Measurements from ENCODE around the gene RAI1. TPM values are rescaled to one million over a fixed set of nuclear protein-coding genes. Genes with fewer than 3 reads are reported as not detected.

Gene RAI1
- total and polyA plus RNA-seq, 2 donors: 4.3 to 10.9 TPM

DNA sequence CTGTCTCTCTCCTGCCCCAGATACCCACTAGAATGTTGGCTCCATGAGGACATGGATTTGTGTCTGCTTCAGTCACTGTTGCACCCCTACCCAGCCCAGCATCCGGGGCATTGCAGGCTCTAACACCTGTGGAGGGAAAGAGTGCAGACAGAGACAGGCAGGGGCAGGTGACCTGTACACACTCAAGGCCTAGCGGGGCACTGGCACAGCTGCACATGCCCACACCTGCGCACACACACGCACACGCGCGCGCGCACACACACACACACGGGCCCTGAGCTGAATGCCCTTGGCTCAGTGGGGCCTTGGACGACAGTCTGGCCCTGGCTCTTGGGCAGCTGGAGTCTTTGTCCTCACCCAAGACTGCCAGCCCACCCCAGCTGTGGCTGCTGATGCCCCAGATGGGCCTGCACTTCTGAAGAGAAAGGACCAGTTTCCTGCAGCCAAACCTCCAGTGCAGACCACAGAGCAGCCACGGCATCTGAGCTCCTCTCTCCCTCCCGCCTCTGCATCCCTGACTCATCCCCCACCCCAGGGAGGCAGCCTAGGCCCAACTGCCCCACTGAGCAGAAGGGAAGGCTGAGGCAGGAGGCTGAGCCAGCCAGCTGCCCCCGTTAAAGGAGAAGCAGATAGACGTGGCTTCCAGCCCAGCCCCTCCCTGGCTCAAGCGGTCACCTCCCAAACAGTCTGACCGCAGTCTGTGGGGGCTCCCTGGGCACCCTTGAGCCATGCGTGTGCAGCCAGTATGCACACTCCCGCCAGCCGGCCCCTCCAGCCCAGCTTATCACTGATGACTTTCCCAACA lies 12.3 kb upstream of the RAI1 start:
- H3K36me3 ChIP-seq (ENCODE audit: control insufficient read depth in 2 of 2, insufficient read depth in 2 of 2, low read length in 1 of 2): no peaks in the 10 kb centered on the region
- no peaks in the 10 kb centered on the region for H3K27me3 ChIP-seq (ENCODE audit: control insufficient read depth in 2 of 2, insufficient read depth in 1 of 2, low read length in 1 of 2)
- H3K9me3 ChIP-seq (ENCODE audit: control insufficient read depth in 2 of 2, insufficient read depth in 1 of 2, low read length in 1 of 2): no peaks in the 10 kb centered on the region
- H3K4me1 ChIP-seq (ENCODE audit: control insufficient read depth in 2 of 2, insufficient read depth in 2 of 2, low read length in 2 of 2): peaks cover 10 to 75% of the 10 kb centered on the region in 2 donors
- DNase-seq (ENCODE audit: low read depth in 6 of 9, low spot score in 9 of 9): peak in 1 of 9 donors; percentile 55
- H3K27ac ChIP-seq (ENCODE audit: low read depth in 1 of 2, low read length in 1 of 2): no peak overlapping the region
- whole genome bisulfite sequencing: 72% methylated on average over 20 of the region's 20 CpGs
- H3K4me3 ChIP-seq (ENCODE audit: low read length in 2 of 2): no peak overlapping the region

DNA sequence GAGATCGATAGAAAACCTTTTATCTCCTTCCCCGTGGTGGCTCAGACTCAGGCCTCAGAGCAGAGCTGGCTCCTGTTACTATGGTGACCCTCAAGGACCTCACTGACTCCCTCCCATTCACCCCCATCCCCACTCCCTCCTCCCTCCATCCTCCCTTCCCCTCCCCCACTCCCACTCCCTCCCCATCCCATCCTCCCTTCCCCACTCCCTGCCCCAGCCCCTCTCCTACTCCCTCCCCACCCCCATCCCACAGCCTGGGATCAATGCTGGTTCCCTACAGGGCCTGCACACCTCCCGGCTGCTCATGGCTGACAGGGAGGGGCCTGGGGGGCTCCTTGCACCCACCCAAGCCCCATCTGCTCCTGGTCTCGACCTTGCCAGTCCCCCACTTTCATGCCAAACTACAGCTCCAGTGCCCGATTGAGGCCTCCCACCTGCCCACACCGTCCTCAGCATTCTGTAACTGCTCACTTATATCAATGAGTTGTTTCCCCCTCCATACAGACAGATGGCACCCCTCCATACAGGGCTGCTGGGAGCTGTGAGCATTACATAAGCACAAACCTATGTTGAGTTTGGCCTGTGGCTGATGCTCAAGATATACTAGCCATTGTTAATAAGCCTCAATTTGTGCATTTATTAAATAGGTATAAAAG lies 11.6 kb upstream of the RAI1 start:
- DNase-seq (ENCODE audit: low read depth in 6 of 9, low spot score in 9 of 9): no peak
- H3K9me3 ChIP-seq (ENCODE audit: control insufficient read depth in 2 of 2, insufficient read depth in 1 of 2, low read length in 1 of 2): no peaks in the 10 kb centered on the region
- WGBS: 64% methylated on average over 6 of the region's 6 CpGs

DNA sequence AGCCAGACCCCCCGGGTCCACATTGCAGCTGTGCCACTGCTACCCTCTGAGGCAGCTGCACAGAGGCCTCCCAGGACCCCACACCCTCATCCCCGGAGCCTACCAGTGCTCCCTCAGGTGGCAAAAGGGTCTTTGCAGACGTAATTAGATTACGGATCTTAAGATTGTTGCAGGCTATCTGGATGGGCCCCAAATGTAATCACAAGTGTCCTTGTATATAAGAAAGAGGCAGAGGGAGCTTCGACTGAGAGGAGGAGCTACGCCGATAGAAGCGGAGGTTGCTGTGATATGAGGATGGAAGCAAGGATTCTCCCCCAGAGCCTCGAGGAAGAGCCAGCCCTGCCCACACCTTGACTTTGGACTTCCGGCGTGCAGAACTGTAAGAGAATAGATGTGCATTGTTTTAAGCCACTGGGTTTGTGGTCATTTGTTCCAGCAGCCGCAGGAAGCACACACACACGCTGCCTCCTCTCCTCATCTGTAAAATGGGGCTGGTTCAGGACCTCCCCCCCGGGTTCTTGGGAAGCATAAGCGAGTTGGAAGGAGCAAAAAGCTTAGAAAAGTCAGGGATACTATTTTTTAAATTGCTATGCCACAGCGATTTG lies 10.5 kb upstream of the RAI1 start:
- 95% methylated on average over 16 of the region's 16 CpGs for WGBS
- H3K4me3 ChIP-seq (ENCODE audit: low read length in 2 of 2): no peak overlapping the region

More for the DNA sequence above, 11.6 kb upstream of the RAI1 start:
- no peaks in the 10 kb centered on the region for H3K36me3 ChIP-seq (ENCODE audit: control insufficient read depth in 2 of 2, insufficient read depth in 2 of 2, low read length in 1 of 2)
- peaks cover 10 to 70% of the 10 kb centered on the region in 2 donors for H3K4me1 ChIP-seq (ENCODE audit: control insufficient read depth in 2 of 2, insufficient read depth in 2 of 2, low read length in 2 of 2)
- no peaks in the 10 kb centered on the region for H3K27me3 ChIP-seq (ENCODE audit: control insufficient read depth in 2 of 2, insufficient read depth in 1 of 2, low read length in 1 of 2)
- H3K27ac ChIP-seq (ENCODE audit: low read depth in 1 of 2, low read length in 1 of 2): no peak overlapping the region
- no peak overlapping the region for H3K4me3 ChIP-seq (ENCODE audit: low read length in 2 of 2)

DNA sequence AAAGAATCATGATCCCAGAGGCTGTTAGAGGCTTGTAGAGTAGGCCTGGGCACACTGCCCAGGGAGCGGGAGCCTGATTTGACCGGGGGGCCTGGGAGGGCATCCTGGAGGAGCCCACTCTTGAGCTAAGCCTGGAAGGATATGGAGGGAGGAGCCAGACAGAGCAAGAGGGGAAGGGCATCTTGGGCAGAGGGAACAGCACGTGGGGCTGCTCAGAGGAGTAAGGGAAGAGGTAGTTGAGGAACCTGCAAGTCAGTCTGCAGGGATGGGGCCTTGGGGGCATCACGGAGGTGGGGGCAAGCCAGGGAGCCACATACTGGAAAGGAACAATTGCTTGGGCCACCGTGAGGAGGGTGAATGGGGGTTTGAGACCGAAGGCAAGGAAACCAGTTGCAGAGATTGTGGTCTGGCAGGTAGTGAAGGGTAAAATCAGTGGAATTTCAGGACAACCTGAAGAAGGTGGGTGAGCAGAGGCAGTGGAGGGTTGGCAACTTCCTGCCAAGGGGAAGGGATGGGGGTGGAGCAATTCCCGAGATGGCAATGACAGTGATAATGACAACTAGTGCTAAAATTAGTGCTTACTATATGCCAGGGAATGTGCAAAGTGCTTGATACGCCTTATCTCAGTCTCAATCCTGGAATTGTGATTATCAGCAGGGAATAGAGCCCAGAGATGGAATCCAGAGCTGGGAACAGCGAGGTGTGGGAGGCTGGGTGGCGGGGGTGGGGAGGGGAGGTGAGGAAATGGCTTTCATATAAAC lies 9.7 kb upstream of the RAI1 start:
- H3K27ac ChIP-seq (ENCODE audit: low read depth in 1 of 2, low read length in 1 of 2): no peak overlapping the region
- H3K4me3 ChIP-seq (ENCODE audit: low read length in 2 of 2): no peak overlapping the region
- no peaks in the 10 kb centered on the region for H3K9me3 ChIP-seq (ENCODE audit: control insufficient read depth in 2 of 2, insufficient read depth in 1 of 2, low read length in 1 of 2)
- no peak for DNase-seq (ENCODE audit: low read depth in 6 of 9, low spot score in 9 of 9)
- no peaks in the 10 kb centered on the region for H3K27me3 ChIP-seq (ENCODE audit: control insufficient read depth in 2 of 2, insufficient read depth in 1 of 2, low read length in 1 of 2)
- H3K36me3 ChIP-seq (ENCODE audit: control insufficient read depth in 2 of 2, insufficient read depth in 2 of 2, low read length in 1 of 2): no peaks in the 10 kb centered on the region
- WGBS: 95% methylated on average over 10 of the region's 10 CpGs
- H3K4me1 ChIP-seq (ENCODE audit: control insufficient read depth in 2 of 2, insufficient read depth in 2 of 2, low read length in 2 of 2): peaks cover 16 to 71% of the 10 kb centered on the region in 2 donors

More for the DNA sequence above, 10.5 kb upstream of the RAI1 start:
- Histone ChIP-seq H3K27me3 (ENCODE audit: control insufficient read depth in 2 of 2, insufficient read depth in 1 of 2, low read length in 1 of 2) (no peaks in the 10 kb centered on the region), H3K36me3 (ENCODE audit: control insufficient read depth in 2 of 2, insufficient read depth in 2 of 2, low read length in 1 of 2) (no peaks in the 10 kb centered on the region), H3K4me1 (ENCODE audit: control insufficient read depth in 2 of 2, insufficient read depth in 2 of 2, low read length in 2 of 2) (peaks cover 10 to 71% of the 10 kb centered on the region in 2 donors), H3K9me3 (ENCODE audit: control insufficient read depth in 2 of 2, insufficient read depth in 1 of 2, low read length in 1 of 2) (no peaks in the 10 kb centered on the region), H3K27ac (ENCODE audit: low read depth in 1 of 2, low read length in 1 of 2) (no peak overlapping the region)
- no peak for DNase-seq (ENCODE audit: low read depth in 6 of 9, low spot score in 9 of 9)

DNA sequence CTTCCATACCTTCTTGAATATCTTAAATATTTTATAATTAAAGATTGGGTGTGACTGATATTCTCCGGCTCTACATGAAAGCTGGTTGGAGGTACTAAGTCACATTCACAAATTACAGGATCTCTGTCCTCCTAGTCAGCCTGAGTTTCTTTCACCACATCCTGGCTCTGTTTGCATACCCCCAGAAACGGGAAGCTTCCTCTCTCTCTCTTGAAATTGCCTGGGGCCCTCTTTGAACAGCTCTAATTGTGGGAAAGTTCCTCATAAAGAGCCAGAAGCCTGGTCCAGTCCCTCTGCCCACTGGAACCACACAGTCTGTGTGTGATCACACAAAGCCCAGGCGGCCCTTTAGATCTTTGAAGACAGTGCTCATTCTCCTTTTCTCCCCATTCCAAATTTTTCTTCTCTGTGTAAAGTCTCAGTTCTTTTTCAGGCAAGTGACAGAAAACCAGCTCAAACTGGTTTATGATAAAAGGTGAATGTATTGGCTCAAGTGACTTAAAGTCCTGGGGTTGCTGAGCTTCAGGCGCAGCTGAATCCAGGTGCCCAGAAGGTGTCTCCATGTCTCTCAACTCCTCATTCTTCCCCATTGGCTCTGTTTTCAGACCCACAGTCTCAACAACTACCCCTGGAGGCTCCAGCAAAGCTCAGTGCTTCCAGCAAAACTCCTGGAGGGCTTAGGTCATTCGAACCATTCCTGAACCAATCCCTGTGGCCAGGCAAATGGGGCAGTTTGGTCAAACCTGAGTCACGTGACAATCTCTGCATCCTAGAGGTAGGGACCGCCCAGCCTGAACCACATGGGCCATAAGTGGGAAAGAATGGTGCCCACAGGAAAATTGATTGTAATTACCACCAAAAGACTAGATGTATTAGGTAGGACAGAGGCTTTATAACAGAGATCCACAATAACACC lies 8.5 kb upstream of the RAI1 start:
- no peaks in the 10 kb centered on the region for H3K9me3 ChIP-seq (ENCODE audit: control insufficient read depth in 2 of 2, insufficient read depth in 1 of 2, low read length in 1 of 2)
- no peak overlapping the region for H3K4me3 ChIP-seq (ENCODE audit: low read length in 2 of 2)
- H3K27ac ChIP-seq (ENCODE audit: low read depth in 1 of 2, low read length in 1 of 2): no peak overlapping the region
- DNase-seq (ENCODE audit: low read depth in 6 of 9, low spot score in 9 of 9): peak in 1 of 9 donors; percentile 59
- no peaks in the 10 kb centered on the region for H3K27me3 ChIP-seq (ENCODE audit: control insufficient read depth in 2 of 2, insufficient read depth in 1 of 2, low read length in 1 of 2)
- WGBS: 72% methylated on average over 7 of the region's 7 CpGs
- H3K36me3 ChIP-seq (ENCODE audit: control insufficient read depth in 2 of 2, insufficient read depth in 2 of 2, low read length in 1 of 2): no peaks in the 10 kb centered on the region
- H3K4me1 ChIP-seq (ENCODE audit: control insufficient read depth in 2 of 2, insufficient read depth in 2 of 2, low read length in 2 of 2): peaks cover 19 to 68% of the 10 kb centered on the region in 2 donors

DNA sequence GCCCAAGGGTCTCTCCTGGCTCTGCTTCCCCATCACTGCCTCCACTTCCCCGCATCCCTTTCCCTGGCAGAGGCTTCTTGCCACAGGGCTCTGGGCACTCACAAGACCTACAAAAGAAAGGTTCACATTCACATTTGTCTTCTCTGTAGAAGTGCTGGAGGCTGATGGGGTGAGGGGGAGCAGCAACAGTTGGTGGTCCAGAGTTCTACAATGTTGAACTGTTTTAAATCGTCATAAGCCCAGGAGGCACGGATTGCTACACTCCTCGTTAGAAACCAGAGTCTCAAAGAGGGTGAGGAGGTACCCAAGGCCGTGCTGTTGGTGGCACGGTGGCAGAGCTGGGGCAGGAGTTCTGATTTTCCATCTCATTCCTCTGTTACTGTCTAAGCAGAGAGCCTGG lies 5.8 kb upstream of the RAI1 start:
- DNase-seq (ENCODE audit: low read depth in 6 of 9, low spot score in 9 of 9): no peak
- H3K36me3 ChIP-seq (ENCODE audit: control insufficient read depth in 2 of 2, insufficient read depth in 2 of 2, low read length in 1 of 2): no peaks in the 10 kb centered on the region
- peak overlapping the region in 1 of 2 donors; percentile 28 for H3K27ac ChIP-seq (ENCODE audit: low read depth in 1 of 2, low read length in 1 of 2)
- no peaks in the 10 kb centered on the region for H3K9me3 ChIP-seq (ENCODE audit: control insufficient read depth in 2 of 2, insufficient read depth in 1 of 2, low read length in 1 of 2)
- peaks cover 10 to 41% of the 10 kb centered on the region in 2 donors for H3K4me1 ChIP-seq (ENCODE audit: control insufficient read depth in 2 of 2, insufficient read depth in 2 of 2, low read length in 2 of 2)
- H3K4me3 ChIP-seq (ENCODE audit: low read length in 2 of 2): no peak overlapping the region
- no peaks in the 10 kb centered on the region for H3K27me3 ChIP-seq (ENCODE audit: control insufficient read depth in 2 of 2, insufficient read depth in 1 of 2, low read length in 1 of 2)
- WGBS: 97% methylated on average over 6 of the region's 6 CpGs

DNA sequence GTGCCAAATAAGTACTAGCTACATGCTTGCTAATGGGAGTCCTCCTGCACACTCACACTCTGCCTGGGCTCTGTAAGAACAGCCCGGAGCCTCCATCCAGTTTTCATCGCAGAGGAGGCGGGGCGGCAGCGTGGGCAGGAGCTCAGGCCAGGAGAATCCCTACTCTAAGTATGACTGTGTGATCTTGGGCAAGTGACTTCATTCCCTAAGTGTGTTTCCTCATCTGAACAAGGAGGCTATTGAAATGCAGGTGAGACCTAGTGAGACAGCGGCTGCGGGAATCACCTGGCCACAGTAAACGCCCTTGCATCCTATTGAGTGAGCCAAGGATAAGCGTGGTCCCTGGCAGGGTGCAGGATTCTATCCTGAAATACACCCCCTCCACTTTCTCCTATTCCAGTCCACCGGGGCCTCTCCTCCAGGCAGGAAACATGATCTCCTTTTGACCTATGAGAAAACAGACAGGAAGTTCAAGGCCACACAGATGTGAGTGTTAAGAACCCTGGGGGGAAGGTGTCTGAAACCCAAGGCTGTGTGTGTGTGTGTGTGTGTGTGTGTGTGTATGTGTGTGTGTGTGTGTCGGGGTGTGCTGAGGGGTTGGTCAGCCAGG lies 5.2 kb upstream of the RAI1 start:
- DNase-seq (ENCODE audit: low read depth in 6 of 9, low spot score in 9 of 9): peak in 2 of 9 donors; percentile 52 to 76
- no peaks in the 10 kb centered on the region for H3K27me3 ChIP-seq (ENCODE audit: control insufficient read depth in 2 of 2, insufficient read depth in 1 of 2, low read length in 1 of 2)
- H3K9me3 ChIP-seq (ENCODE audit: control insufficient read depth in 2 of 2, insufficient read depth in 1 of 2, low read length in 1 of 2): no peaks in the 10 kb centered on the region
- H3K4me1 ChIP-seq (ENCODE audit: control insufficient read depth in 2 of 2, insufficient read depth in 2 of 2, low read length in 2 of 2): peaks cover 10 to 44% of the 10 kb centered on the region in 2 donors
- no peak overlapping the region for H3K4me3 ChIP-seq (ENCODE audit: low read length in 2 of 2)
- peak overlapping the region in 1 of 2 donors; percentile 28 for H3K27ac ChIP-seq (ENCODE audit: low read depth in 1 of 2, low read length in 1 of 2)
- WGBS: 67% methylated on average over 11 of the region's 11 CpGs
- no peaks in the 10 kb centered on the region for H3K36me3 ChIP-seq (ENCODE audit: control insufficient read depth in 2 of 2, insufficient read depth in 2 of 2, low read length in 1 of 2)

DNA sequence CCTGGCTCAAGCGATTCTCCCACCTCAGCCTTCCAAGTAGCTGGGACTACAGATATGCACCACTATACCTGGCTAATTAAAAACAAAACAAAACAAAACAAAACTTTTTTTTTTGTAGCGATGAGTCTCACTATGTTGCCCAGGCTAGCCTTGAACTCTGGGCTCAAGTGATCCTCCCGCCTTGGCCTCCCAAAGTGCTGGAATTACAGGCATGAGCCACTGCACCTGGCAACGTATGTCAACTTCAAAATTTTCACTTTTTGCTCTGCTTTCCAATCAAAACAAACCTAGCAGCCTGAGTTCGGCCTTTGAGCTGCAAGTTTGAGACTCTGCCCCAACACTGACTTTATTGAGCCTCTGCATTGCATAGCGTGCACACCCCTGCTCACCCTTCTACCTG lies 4.5 kb upstream of the RAI1 start:
- Histone ChIP-seq H3K27me3 (ENCODE audit: control insufficient read depth in 2 of 2, insufficient read depth in 1 of 2, low read length in 1 of 2) (no peaks in the 10 kb centered on the region), H3K27ac (ENCODE audit: low read depth in 1 of 2, low read length in 1 of 2) (no peak overlapping the region), H3K4me3 (ENCODE audit: low read length in 2 of 2) (no peak overlapping the region), H3K4me1 (ENCODE audit: control insufficient read depth in 2 of 2, insufficient read depth in 2 of 2, low read length in 2 of 2) (peaks cover 10 to 44% of the 10 kb centered on the region in 2 donors), H3K36me3 (ENCODE audit: control insufficient read depth in 2 of 2, insufficient read depth in 2 of 2, low read length in 1 of 2) (no peaks in the 10 kb centered on the region), H3K9me3 (ENCODE audit: control insufficient read depth in 2 of 2, insufficient read depth in 1 of 2, low read length in 1 of 2) (no peaks in the 10 kb centered on the region)
- WGBS: 93% methylated on average over 6 of the region's 6 CpGs
- no peak for DNase-seq (ENCODE audit: low read depth in 6 of 9, low spot score in 9 of 9)
